ENCODE data around the gene AFDN.

The AFDN gene

DNA sequence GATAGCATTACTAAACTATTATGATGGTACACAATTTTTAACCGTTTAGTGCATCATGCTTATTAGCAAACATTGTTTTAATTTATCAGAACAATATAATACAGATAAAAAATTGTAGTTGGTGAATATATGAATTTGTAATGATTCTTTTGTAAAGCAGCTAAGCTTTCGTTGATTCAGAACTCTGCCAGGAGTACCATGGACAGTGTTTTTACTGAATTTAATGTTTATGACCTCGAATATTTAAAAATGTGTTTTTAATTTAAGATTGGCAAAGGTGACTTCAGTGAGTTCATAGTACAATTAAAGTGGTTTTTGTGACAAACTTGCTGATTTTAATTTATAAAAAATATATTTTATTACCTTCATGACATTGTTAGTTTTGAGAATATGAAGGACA lies 10.0 kb downstream of the AFDN start:
- no peak overlapping the region for H3K4me2 ChIP-seq (ENCODE audit: low read length)
- H3K4me1 ChIP-seq (ENCODE audit: control insufficient read depth, insufficient read depth, low read length) = peaks cover 1% of the 10 kb centered on the region
- no peaks in the 10 kb centered on the region for H3K36me3 ChIP-seq (ENCODE audit: insufficient read depth, low read length)
- no peaks in the 10 kb centered on the region for H3K9me3 ChIP-seq (replicated peaks; ENCODE audit: low read length)
- H3K9ac ChIP-seq (ENCODE audit: low read depth, low read length) = no peak overlapping the region
- H3K27me3 ChIP-seq (ENCODE audit: control insufficient read depth, insufficient read depth, low read length) = no peaks in the 10 kb centered on the region
- H3K4me3 ChIP-seq (ENCODE audit: low read length) = no peak overlapping the region

DNA sequence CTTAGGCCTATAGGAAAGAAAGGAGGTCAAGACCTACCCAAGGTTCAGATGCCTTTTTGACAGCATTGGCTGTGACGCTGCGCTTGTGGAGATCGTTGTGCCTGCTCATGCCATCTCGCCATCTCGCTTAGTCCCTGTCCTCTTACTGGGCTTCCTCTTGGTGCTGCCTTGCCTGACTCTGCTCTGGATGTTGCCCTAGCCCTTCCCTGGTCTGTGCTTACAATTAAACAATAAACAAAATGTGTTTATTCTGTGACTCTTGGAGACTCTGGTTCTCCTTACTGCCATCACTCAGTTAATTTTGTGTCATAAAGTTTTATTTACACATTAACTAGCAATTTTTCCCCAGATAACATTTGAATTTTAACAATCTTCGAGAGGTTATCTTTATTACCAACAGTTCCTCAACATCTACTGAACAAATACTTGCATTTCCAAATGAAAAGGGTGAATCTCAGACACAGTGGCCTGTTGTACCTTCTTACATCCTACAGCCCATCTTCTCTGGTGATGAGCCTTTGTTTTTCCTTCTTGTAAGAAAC lies 11.6 kb downstream of the AFDN start:
- no peaks in the 10 kb centered on the region for H3K9me3 ChIP-seq (replicated peaks; ENCODE audit: low read length)
- H3K9ac ChIP-seq (ENCODE audit: low read depth, low read length) = no peak overlapping the region
- no peak overlapping the region for H3K4me2 ChIP-seq (ENCODE audit: low read length)
- peaks cover 6% of the 10 kb centered on the region for H3K4me1 ChIP-seq (ENCODE audit: control insufficient read depth, insufficient read depth, low read length)
- H3K36me3 ChIP-seq (ENCODE audit: insufficient read depth, low read length) = no peaks in the 10 kb centered on the region
- no peak overlapping the region for H3K4me3 ChIP-seq (ENCODE audit: low read length)
- H3K27me3 ChIP-seq (ENCODE audit: control insufficient read depth, insufficient read depth, low read length) = no peaks in the 10 kb centered on the region

DNA sequence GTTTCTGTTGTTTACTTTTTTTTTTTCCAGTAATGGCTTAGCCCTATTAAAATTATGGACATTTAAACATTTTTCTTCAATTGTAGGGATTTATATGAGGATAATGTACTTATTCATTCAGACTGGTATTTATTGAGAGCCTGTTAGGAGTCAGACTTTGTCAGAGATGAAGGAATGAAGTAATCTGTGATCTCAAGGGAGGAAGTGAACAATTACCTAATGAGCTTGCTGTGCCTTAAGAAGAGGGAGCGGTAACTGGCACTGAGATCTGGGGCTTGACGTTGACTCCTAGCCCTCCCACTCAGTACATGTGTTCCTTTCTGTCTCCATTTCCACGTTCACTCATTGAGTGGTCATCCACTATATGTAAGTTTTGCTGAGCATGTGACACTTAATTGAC lies 12.6 kb downstream of the AFDN start:
- Histone ChIP-seq H3K27me3 (ENCODE audit: control insufficient read depth, insufficient read depth, low read length) (no peaks in the 10 kb centered on the region), H3K4me2 (ENCODE audit: low read length) (no peak overlapping the region), H3K4me3 (ENCODE audit: low read length) (no peak overlapping the region), H3K36me3 (ENCODE audit: insufficient read depth, low read length) (no peaks in the 10 kb centered on the region), H3K9me3 (replicated peaks; ENCODE audit: low read length) (no peaks in the 10 kb centered on the region), H3K4me1 (ENCODE audit: control insufficient read depth, insufficient read depth, low read length) (peaks cover 6% of the 10 kb centered on the region), H3K9ac (ENCODE audit: low read depth, low read length) (no peak overlapping the region)

DNA sequence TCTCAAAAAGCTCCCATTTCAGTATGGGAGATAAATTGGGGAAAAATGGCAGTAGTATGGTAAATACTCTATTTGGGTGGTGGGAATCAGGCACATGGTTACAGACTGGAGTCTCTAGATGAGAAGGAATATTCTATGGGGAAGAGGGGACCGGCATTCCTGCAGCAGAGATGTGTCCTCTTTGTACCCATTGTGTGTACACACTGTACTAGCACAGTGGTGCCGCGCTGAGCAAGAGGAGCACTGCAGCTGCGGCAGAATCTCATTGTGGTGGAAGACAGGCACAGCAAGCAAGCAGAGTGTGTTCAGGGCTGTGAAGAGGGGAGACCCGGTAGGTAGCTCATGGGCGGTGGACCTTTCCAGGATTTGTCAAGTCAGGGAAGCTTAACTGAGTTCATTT lies 13.0 kb downstream of the AFDN start:
- Histone ChIP-seq H3K9me3 (replicated peaks; ENCODE audit: low read length) (no peaks in the 10 kb centered on the region), H3K9ac (ENCODE audit: low read depth, low read length) (no peak overlapping the region), H3K4me1 (ENCODE audit: control insufficient read depth, insufficient read depth, low read length) (peaks cover 6% of the 10 kb centered on the region), H3K4me2 (ENCODE audit: low read length) (no peak overlapping the region), H3K36me3 (ENCODE audit: insufficient read depth, low read length) (no peaks in the 10 kb centered on the region), H3K4me3 (ENCODE audit: low read length) (no peak overlapping the region), H3K27me3 (ENCODE audit: control insufficient read depth, insufficient read depth, low read length) (no peaks in the 10 kb centered on the region)

DNA sequence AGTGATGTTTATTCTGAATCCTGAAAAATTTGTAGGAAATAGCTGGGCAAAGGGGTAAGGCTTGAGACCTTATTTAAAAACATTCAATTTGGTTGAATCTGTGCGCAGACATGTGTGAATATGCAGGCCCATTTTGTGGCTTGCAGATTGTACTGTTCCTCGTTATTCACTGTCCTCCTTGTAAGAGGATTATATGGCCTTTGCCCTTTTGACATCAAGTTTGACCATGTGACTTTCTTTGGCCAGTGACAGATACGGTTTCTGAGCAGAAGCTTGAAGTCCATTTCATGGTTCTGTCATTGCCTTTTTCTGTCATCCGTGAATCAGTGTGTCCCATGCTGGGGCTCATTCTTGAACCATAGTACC lies 13.4 kb downstream of the AFDN start:
- Histone ChIP-seq H3K4me1 (ENCODE audit: control insufficient read depth, insufficient read depth, low read length) (peaks cover 6% of the 10 kb centered on the region), H3K4me3 (ENCODE audit: low read length) (no peak overlapping the region), H3K9me3 (replicated peaks; ENCODE audit: low read length) (no peaks in the 10 kb centered on the region), H3K4me2 (ENCODE audit: low read length) (no peak overlapping the region), H3K36me3 (ENCODE audit: insufficient read depth, low read length) (no peaks in the 10 kb centered on the region), H3K9ac (ENCODE audit: low read depth, low read length) (no peak overlapping the region), H3K27me3 (ENCODE audit: control insufficient read depth, insufficient read depth, low read length) (no peaks in the 10 kb centered on the region)

DNA sequence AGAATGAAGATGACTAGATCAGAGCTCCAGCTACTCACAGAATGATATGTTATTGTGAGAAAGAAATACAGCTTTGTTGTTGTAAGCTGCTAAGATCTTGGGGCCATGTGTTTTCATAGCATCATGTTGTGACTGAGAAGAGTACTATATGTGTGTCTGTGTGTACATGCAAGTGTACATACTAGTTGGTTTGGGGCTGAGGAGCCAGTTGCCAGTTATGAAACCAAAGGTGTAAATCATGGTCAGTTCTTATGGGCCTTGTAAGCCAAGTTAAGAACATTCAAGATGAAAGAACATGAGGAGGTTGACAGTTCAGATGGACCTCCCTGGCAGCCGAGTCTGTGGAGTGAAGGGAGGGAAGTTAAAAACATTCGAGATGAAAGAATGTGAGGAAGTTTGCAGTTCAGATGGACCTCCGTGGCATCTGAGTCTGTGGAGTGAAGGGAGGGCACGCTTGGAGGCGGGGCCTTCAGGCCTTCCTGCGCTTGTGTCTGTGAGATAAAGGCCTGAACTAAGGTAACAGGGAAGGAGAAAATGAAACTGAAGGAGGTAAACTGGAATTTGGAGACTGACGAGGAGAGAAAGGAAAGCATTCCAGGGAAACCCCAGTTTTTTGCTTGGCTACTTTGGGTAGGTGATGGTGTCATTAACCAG lies 13.9 kb downstream of the AFDN start:
- Histone ChIP-seq H3K4me3 (ENCODE audit: low read length) (no peak overlapping the region), H3K27me3 (ENCODE audit: control insufficient read depth, insufficient read depth, low read length) (no peaks in the 10 kb centered on the region), H3K9ac (ENCODE audit: low read depth, low read length) (no peak overlapping the region), H3K9me3 (replicated peaks; ENCODE audit: low read length) (no peaks in the 10 kb centered on the region), H3K4me1 (ENCODE audit: control insufficient read depth, insufficient read depth, low read length) (peaks cover 6% of the 10 kb centered on the region), H3K36me3 (ENCODE audit: insufficient read depth, low read length) (no peaks in the 10 kb centered on the region), H3K4me2 (ENCODE audit: low read length) (no peak overlapping the region)

DNA sequence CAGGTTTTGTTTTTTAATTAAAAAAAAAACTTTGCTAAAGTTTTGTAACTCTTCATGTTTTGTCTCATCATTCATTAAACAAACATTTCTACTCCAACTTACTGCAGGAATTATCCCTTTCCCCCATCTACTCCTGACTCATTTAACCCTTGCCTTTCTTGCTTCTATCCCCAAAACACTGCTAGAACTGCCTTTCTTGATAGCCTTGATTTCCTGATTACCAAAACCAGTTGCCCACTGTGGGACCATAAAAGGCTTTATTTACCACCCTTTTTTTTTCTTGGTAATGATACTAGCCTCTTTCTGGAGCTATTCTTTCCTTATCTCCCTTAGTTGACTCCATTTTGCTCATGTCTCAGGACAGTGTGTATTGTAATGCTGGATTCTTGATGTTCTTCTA lies 15.3 kb downstream of the AFDN start:
- Histone ChIP-seq H3K4me3 (ENCODE audit: low read length) (no peak overlapping the region), H3K4me1 (ENCODE audit: control insufficient read depth, insufficient read depth, low read length) (peaks cover 6% of the 10 kb centered on the region), H3K4me2 (ENCODE audit: low read length) (no peak overlapping the region), H3K9ac (ENCODE audit: low read depth, low read length) (no peak overlapping the region), H3K36me3 (ENCODE audit: insufficient read depth, low read length) (no peaks in the 10 kb centered on the region), H3K27me3 (ENCODE audit: control insufficient read depth, insufficient read depth, low read length) (no peaks in the 10 kb centered on the region), H3K9me3 (replicated peaks; ENCODE audit: low read length) (no peaks in the 10 kb centered on the region)

DNA sequence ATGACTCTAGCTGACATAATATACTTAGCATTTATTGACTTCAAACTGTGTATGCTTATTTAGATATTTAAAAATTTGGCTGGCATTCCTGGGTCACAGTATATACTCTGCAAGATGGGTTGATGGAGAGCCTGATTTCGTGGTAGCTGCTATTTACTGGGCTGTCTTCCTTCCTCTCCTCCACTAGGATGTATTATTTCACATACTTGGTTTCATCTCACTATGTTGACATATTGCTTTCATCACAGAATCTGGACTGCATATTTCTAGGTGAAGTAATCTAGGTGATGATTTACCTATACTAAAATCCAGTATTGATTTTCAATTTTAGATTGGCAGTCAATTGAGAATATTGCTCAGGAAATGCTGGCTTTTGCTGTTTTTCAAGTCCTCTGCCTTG lies 15.7 kb downstream of the AFDN start:
- no peak overlapping the region for H3K4me2 ChIP-seq (ENCODE audit: low read length)
- H3K27me3 ChIP-seq (ENCODE audit: control insufficient read depth, insufficient read depth, low read length) = no peaks in the 10 kb centered on the region
- H3K4me1 ChIP-seq (ENCODE audit: control insufficient read depth, insufficient read depth, low read length) = peaks cover 6% of the 10 kb centered on the region
- H3K9ac ChIP-seq (ENCODE audit: low read depth, low read length) = no peak overlapping the region
- H3K9me3 ChIP-seq (replicated peaks; ENCODE audit: low read length) = no peaks in the 10 kb centered on the region
- no peak overlapping the region for H3K4me3 ChIP-seq (ENCODE audit: low read length)
- H3K36me3 ChIP-seq (ENCODE audit: insufficient read depth, low read length) = no peaks in the 10 kb centered on the region

DNA sequence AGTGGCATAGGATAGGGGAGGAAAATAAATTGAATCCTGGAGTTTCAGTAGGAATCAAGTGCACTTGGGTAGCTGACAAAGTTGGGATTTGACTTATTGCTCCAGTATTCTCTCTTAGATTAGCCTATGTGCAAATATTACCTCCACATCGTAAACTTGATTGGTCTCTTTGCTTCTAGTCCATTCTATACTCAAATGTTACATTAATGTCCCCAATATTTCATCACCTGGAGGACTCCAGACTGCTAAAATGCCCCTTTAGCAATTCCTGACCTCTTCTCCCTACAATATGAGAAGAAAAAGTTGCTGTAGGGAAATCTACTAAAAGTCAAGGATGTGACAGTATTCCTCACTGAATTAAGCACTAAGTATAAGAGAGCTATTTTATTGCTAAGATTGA lies 16.3 kb downstream of the AFDN start:
- Histone ChIP-seq H3K4me3 (ENCODE audit: low read length) (no peak overlapping the region), H3K4me2 (ENCODE audit: low read length) (no peak overlapping the region), H3K4me1 (ENCODE audit: control insufficient read depth, insufficient read depth, low read length) (peaks cover 6% of the 10 kb centered on the region), H3K27me3 (ENCODE audit: control insufficient read depth, insufficient read depth, low read length) (no peaks in the 10 kb centered on the region), H3K9ac (ENCODE audit: low read depth, low read length) (no peak overlapping the region), H3K9me3 (replicated peaks; ENCODE audit: low read length) (no peaks in the 10 kb centered on the region), H3K36me3 (ENCODE audit: insufficient read depth, low read length) (no peaks in the 10 kb centered on the region)

DNA sequence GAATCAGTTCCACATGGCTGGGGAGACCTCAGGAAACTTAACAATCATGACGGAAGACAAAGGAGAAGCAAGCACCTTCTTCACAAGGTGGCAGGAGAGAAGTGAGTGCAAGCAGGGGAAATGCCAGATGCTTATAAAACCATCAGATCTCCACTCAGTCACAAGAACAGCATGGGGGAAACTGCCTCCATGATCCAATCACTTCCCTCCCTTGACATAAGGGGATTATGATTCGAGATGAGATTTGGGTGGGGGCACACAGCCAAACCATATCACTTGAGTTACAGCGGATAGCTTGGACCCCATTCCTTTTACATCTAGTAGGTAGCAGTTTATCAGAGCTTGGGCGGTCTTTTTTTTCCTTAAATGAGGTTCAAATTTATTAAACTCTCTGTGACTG lies 19.1 kb downstream of the AFDN start:
- Histone ChIP-seq H3K4me3 (ENCODE audit: low read length) (no peak overlapping the region), H3K27me3 (ENCODE audit: control insufficient read depth, insufficient read depth, low read length) (no peaks in the 10 kb centered on the region), H3K9me3 (replicated peaks; ENCODE audit: low read length) (no peaks in the 10 kb centered on the region), H3K4me2 (ENCODE audit: low read length) (no peak overlapping the region), H3K4me1 (ENCODE audit: control insufficient read depth, insufficient read depth, low read length) (peaks cover 14% of the 10 kb centered on the region), H3K9ac (ENCODE audit: low read depth, low read length) (no peak overlapping the region), H3K36me3 (ENCODE audit: insufficient read depth, low read length) (no peaks in the 10 kb centered on the region)

DNA sequence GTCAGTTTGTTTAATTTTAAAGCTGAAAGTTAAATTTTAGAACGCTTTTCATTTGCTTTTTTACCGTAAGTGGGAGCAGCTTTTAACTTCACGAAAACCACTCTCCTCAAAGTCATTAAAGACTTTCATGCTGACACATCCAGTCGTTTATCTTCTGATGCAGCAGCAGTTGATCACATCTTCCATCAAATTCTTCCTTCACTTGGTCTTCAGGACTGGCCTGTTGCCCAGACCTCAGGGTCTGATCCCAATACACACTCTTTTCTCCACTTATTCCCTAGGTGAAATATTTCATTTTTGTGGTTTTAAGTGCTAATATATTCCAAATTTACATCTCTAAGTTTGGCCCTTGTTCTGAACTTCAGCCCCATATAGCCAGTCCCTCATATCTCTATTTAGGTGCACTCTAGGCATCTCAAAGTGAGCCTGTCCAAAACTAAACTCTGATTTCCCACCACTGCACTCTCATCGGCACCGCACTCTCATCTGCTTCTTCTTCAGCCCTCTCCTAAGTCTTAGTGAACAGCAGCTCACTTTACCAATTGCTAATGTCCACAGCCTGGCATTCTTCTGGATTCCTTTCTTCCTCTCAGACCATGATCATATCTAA lies 20.4 kb downstream of the AFDN start:
- H3K4me1 ChIP-seq (ENCODE audit: control insufficient read depth, insufficient read depth, low read length) = peaks cover 9% of the 10 kb centered on the region
- no peaks in the 10 kb centered on the region for H3K36me3 ChIP-seq (ENCODE audit: insufficient read depth, low read length)
- H3K4me2 ChIP-seq (ENCODE audit: low read length) = no peak overlapping the region
- no peak overlapping the region for H3K9ac ChIP-seq (ENCODE audit: low read depth, low read length)
- H3K4me3 ChIP-seq (ENCODE audit: low read length) = no peak overlapping the region
- no peaks in the 10 kb centered on the region for H3K27me3 ChIP-seq (ENCODE audit: control insufficient read depth, insufficient read depth, low read length)
- no peaks in the 10 kb centered on the region for H3K9me3 ChIP-seq (replicated peaks; ENCODE audit: low read length)

DNA sequence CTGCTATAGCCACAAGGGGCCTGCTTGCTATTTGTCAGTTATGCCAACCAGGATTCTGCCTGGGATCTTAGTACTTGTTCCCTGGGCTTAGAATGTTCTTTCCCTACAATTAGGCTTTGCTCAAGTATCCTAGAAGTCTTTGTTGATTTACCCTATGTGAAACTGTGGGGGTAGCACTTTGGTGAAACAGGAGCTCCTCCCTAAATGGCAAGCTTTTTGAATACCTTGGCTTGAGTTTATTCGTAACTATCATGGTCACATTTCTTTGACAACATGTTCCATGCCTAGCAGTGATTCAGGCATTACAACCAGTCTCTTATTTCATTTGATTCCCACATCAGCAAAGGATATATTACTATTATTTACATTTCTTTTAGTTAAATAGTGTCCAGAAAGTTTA lies 21.2 kb downstream of the AFDN start:
- Histone ChIP-seq H3K4me2 (ENCODE audit: low read length) (no peak overlapping the region), H3K9me3 (replicated peaks; ENCODE audit: low read length) (no peaks in the 10 kb centered on the region), H3K4me3 (ENCODE audit: low read length) (no peak overlapping the region), H3K4me1 (ENCODE audit: control insufficient read depth, insufficient read depth, low read length) (peaks cover 8% of the 10 kb centered on the region), H3K9ac (ENCODE audit: low read depth, low read length) (no peak overlapping the region), H3K36me3 (ENCODE audit: insufficient read depth, low read length) (no peaks in the 10 kb centered on the region), H3K27me3 (ENCODE audit: control insufficient read depth, insufficient read depth, low read length) (no peaks in the 10 kb centered on the region)
